NCI-H774 (cell line): Measurements from ENCODE around the gene NRBF2.
"Not testable (repeated sequence)": the region's sequence is repeated elsewhere in the genome, so short reads cannot be mapped to it uniquely, and the experiment has no call there.

Source experiments
- DNase-seq: peaks from one replicate; lab custom pipeline; 2025; lab: John Stamatoyannopoulos, UW

Gene NRBF2

GRCh38 chr10:63119041-63119440 is 14.1 kb upstream of the NRBF2 start:
- no peak for DNase-seq

- DNase-seq = no peak
Measured at GRCh38 chr10:63120554-63120953, 12.6 kb upstream of the NRBF2 start.

DNA sequence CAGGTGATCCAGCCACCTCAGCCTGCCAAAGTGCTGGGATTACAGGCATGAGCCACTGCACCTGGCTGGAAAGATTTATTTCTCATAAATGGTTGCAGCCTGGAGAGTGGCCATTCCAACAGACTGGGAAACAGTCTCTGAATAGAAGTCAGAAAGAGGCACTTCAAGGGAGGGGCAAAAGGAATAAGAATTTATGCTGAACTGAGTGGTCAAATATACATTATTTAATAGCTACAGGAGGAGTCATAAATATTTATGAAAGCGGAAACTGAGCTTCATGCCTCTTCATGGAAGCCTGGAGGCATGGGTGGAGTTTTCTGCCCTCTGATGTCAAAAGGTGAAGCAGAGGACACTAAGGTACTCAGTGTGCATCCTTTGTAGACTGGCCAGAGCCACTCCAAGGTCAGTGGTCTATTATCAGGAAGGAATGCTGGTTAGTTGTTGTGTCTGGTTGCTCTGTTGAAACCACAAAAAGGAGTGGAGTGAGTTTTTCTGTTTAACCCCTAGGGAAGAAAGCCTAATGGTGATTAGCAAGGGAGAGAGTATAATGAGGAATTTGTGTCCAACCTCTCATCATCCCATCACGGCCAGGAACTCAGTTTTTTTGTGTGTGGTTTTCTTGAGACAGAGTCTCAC is 9.3 kb upstream of the NRBF2 start:
- no peak for DNase-seq

DNA sequence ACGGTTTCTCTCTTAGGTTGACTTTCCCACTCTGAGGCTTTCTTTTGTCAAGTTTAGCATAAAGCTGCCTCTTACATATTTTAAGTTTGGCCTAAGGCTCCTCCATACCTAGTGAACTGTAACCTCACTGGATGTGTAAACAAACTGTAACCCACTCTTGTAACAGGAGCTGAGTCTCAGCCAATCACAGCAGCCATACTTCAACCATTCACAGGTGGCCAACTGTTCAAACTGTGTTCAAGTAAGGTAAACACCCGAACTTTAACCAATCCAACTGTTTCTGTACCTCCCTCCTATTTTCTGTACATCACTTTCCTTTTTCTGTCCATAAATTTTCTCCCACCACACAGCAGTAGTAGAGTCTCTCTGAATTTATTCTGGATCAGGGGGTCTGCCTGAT is 7.7 kb upstream of the NRBF2 start:
- no peak for DNase-seq

DNA sequence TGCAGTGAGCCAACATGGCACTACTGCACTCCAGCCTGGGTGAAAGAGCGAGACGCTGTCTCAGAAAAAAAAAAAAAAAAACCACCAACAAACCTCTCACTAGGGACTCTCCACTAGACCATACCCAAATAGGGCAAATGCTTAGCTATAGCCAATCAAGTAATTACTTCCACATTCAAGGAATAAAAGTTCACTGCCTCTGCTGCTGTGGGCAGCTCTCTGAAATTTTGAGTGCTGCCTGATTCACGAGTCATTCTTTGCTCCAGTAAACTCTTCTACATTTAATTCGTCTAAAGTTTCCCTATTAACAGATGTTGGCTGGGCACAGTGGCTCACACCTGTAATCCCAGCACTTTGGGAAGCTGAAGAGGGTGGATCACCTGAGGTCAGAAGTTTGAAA is 4.7 kb upstream of the NRBF2 start:
- DNase-seq = no peak

GRCh38 chr10:63129888-63130287 is 3.2 kb upstream of the NRBF2 start:
- no peak for DNase-seq

DNA sequence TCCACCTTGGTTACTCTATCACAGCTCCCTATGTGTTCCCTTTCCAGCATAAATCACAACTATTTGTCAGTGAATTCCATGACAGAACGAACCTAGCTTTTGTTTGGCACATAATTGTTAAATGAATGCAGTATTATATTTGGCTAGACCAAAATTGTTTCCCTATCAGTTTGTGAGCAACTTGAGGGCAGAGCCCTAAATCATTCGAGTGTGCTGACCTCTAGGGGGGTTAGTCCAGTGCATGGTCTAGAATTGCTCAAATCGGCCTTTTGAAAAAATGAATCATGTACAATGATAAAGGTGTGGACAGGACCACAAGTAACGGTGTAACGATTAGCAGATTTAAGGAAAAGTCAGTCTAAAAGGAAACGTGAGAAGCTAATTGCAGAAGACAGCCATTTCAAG is 475 bp upstream of the NRBF2 start:
- no peak for DNase-seq

DNA sequence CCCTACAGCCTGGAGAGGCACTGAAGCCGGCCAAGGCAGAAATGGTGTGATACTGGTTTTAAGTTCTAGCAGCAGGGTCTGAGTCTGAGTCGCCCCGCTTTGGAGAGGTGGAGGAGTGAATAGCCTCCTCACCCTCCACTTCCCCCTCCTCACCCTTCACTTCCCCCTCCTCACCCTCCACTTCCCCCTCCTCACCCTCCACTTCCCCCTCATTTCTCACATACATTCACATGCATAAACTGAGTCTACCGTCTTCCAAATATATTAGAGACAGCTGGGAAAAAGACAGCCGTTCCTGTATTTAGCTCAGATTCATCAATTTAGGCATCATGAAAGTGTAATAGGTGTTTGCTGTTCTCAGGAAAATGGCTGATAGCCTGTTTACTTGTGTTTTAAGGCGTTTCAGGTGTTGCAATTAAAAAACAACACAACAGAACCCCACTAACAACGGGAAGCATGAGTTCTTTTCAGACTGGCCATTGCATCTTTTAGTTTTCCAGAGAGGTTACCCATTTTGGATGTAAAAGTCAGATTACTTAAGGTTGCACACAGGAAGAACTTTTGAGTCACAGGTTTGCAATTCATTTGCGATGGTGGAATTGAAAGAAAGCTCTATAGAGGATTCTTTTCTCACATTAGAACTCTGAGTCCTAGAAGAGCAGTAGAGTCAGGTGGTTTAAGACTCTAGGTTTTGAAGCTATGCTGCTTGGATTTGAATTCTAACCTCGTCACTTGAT is 861 bp downstream of the NRBF2 start:
- no peak for DNase-seq

DNA sequence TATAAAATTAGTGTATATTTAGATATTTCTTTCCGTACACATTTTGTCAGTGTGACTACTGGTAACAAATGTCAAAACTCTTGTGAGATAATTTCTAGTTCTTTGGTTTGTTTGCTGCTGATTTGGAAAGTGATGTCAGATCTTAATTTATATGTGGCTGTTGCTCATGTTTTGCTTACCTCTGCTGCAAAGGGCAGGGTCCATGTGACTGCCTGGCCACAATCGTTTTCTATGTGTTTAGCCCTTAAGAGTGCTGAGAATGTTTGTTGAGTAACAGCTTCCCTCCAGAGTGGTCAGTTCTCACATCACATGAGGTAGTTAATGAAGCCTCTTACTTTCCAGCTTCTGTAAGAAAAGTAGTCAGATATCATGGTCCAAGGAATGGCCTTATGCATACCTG is 4.2 kb downstream of the NRBF2 start:
- no peak for DNase-seq

DNA sequence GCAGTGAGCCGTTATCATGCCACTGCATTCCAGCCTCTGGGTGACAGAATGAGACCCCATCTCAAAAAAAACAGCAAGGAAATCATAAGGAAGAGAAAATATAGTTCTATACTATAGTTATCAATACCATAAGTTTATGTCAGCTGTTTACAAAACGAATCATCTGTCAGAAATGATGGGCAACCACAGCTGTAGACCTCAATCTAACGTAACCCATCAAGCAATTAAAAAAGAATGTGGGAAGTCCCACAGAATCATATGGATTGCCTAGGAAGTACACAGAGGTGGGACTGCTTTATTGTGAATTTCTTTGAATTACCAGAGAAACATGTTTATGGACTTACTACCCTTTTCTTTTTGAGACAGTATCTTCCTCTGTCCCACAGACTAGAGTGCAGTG is 6.9 kb downstream of the NRBF2 start:
- no peak for DNase-seq

DNA sequence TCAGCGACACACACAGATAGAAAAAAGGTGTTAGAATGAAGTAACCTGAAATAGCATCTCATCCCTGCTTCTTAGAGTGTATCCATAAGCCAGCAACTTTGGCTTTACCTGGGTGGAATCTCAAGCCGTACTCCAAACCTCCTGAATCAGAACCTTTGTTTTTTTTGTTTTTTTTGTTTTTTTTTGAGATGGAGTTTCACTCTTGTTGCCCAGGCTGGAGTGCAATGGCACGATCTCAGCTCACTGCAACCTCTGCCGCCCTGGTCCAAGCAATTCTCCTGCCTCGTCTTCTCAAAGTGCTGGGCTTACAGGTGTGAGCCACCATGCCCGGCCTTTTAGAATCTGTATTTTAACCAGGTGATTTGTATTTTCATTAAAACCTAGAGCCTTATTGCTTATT is 9.0 kb downstream of the NRBF2 start:
- DNase-seq = no peak

DNA sequence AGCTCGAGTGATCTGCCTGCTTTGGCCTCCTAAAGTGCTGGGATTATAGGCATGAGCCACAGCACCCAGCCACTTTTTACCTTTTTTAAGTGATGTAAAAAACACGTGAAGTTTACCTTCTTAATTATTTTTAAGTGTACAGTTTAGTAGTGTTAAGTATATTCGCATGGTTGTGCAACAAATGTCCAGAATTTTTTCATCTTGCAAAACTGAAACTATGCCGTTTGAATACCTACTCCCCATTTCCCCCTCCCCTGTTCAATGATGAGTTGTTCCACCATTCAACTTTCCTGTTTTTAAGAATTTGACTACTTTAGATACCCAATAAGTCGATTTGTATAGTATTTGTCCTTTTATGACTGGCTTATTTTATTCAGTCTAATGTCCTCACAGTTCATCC is 10.9 kb downstream of the NRBF2 start:
- DNase-seq = no peak

- no peak for DNase-seq
Measured at GRCh38 chr10:63145782-63146181, 12.7 kb downstream of the NRBF2 start.

DNA sequence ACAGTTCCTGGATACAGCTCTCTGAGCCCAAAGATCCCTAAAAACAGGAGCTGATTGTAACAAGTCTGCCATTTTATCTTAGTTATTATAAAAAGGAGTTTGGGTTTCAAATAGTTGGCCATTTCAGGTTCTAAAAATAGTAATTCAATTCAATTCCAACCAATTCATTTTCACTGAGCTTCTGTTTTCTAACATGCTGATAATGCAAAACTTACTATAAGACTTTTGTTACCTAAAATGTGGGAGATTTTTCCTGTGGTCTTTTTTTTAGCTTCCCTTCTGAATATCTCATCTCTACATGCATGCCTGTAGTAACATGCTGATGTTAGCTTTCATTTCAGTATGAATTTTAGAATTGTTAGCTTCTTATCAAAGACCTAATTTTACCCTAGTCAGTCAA is 13.4 kb downstream of the NRBF2 start:
- no peak for DNase-seq

DNA sequence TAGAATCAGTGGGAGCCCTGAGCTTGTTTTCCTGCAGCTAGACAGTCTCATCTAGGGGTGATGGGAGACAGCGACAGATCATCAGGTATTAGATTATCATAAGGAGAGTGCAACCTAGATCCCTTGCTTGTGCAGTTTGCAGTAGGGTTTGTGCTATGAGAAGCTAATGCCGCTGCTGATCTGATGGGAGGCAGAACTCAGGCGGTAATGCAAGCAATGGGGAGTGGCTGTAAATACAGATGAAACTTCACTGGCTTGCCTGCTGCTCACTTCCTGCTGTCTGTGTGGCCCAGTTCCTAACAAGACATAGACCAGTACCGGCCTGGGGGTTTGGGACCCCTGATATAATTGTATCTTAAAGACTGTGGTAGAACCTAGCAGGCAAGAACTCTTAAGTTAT is 17.6 kb downstream of the NRBF2 start:
- DNase-seq = no peak

- not testable (repeated sequence) for DNase-seq
Measured at GRCh38 chr10:63153868-63154545, 20.9 kb downstream of the NRBF2 start.

GRCh38 chr10:63154546-63155387 is 21.6 kb downstream of the NRBF2 start:
- no peak for DNase-seq

DNA sequence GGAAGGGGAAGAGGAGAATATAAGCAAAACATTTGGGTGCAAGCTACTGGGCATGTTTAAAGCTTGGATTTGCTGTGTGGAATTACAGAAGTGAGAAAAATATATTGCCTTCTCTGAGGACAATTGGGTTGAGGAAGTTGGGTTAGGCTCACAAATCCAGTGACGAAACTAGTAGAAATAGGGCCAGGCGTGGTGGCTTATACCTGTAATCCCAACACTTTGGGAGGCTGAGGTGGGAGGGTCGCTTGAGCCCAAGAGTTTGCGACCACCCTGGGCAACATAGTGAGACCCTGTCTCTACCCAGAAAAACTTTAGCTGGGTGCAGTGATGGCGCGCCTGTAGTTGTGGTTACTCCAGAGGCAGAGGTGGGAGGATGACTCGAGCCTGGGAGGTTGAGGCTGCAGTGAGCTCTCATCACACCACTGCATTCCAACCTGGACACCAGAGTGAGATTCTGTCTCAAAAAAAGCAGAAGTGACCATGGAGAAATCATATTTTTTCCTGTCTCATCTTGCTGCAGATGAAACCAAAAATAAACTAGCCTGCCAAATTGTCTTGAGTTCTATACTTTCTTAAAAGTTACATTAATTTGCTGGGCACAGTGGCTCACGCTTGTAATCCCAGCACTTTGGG is 22.4 kb downstream of the NRBF2 start:
- DNase-seq = no peak

DNA sequence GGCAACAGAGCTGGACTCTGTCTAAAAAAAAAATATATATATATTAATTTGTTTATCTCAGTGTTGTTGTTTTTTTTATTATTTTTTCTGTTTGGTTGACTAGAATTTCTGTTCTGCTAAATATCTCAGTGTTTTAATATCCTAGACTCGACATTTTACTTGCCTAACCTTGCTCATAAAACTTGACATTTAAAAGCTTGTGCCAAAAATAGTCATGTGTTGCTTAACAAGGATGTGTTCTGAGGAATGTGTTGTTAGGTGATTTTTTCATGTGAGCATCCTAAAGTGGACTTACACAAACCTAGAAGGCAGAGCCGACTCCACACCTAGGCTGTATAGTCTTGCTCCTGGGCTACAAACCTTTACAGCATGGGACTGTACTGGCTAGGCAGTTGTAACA is 23.1 kb downstream of the NRBF2 start:
- no peak for DNase-seq

- DNase-seq = peak; percentile 72
Measured at GRCh38 chr10:63157845-63158624, 24.9 kb downstream of the NRBF2 start.

DNA sequence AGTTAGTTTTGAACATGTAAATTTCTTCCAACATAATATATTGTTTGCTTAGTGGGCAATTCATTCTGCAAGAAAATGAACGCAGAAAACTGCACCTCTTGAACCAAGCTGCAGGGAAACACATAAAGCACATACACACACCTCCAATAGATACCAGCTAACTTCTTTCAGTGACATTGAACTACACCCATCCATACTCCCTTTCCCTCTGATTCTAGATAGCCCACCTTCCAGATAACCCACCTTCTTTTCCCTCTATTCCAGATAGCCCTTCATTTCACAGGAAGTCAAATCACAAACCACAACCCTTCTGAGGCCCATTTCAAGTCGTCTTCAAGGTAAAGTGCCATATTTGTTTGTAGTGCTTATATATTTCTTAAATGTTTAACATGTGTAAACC is 28.5 kb downstream of the NRBF2 start:
- no peak for DNase-seq
